HCT116 (cell line): Measurements from ENCODE around the gene PDE4B.

ENCODE experiments used
- CBX3 ChIP-seq: IDR thresholded peaks from 2 replicates; pipeline ENCODE4 v1.6.1; 2012; ENCODE audit warnings: low read depth
- CTCF ChIP-seq, 3 experiments: fragments of 200-600 bp in 1 of 3; sonication (generic) in 1 of 3; IDR thresholded peaks in 2 of 3; conservative IDR thresholded peaks in 1 of 3; 2 replicates each; pipeline ENCODE4 v1.5.1; 2012 to 2017; ENCODE audit warnings: low read depth in 2 of 3, low read length in 2 of 3, antibody characterized with exemption in 1 of 3, borderline replicate concordance in 1 of 3, control low read depth in 1 of 3, mild to moderate bottlenecking in 1 of 3, mixed read lengths in 1 of 3, mixed run types in 1 of 3, moderate library complexity in 1 of 3; ENCODE audit not compliant: insufficient read depth in 1 of 3
- JUND ChIP-seq: IDR thresholded peaks from 2 replicates; pipeline ENCODE4 v1.6.1; 2012
- MAX ChIP-seq: IDR thresholded peaks from 2 replicates; pipeline ENCODE4 v1.6.1; 2012
- POLR2A ChIP-seq: IDR thresholded peaks from 2 replicates; pipeline ENCODE4 v1.7.0; 2011; ENCODE audit warnings: borderline replicate concordance; ENCODE audit not compliant: insufficient read depth, insufficient read length; ENCODE audit errors: extremely low read depth
- POLR2AphosphoS5 ChIP-seq: IDR thresholded peaks from 2 replicates; pipeline ENCODE4 v1.6.1; 2011; ENCODE audit warnings: mild to moderate bottlenecking, low read depth, low read length, moderate library complexity
- RAD21 ChIP-seq: IDR thresholded peaks from 2 replicates; pipeline ENCODE4 v1.6.1; 2012; ENCODE audit warnings: low read depth, mild to moderate bottlenecking
- SIN3A ChIP-seq: IDR thresholded peaks from 2 replicates; pipeline ENCODE4 v1.6.1; 2012; ENCODE audit warnings: low read depth

DNA sequence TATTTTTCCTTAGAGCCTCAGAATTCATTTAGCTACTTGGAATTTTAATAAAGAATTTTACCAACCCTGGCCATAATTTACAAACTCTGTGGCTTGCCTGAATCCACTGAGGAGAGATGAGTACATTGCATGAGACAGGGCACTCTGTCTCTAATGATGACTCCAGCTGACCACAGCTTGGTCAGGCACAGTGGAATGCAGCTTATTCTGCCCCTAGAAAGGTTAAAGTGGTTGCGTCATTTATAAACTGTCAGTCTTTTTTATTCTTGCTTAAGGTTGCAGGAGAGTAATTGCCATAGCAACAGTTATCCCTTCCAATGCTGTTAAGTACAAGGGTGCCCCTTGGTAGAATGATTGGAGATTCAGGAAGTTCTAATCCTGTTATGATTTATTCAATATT is 28.3 kb downstream of the PDE4B start:
- TF ChIP-seq SIN3A = no peak
- TF ChIP-seq CTCF (IDR thresholded peaks at IDR 0.05 in 2 of 3, conservative IDR thresholded peaks at IDR 0.05 in 1 of 3; ENCODE audit: borderline replicate concordance in 1 of 3, insufficient read depth in 1 of 3, low read depth in 2 of 3, low read length in 2 of 3) = no peak
- no peak for TF ChIP-seq POLR2A
- TF ChIP-seq CBX3 = no peak
- TF ChIP-seq JUND = no peak
- TF ChIP-seq POLR2AphosphoS5 = no peak
- TF ChIP-seq RAD21 = no peak
- TF ChIP-seq MAX = no peak
